HUDEP-2 (cell line): ENCODE results near the gene VANGL1.
"Not testable (repeated sequence)": the region's sequence is repeated elsewhere in the genome, so short reads cannot be mapped to it uniquely, and the experiment has no call there.

Experiments used
- DNase-seq, 76 experiments: peaks; one replicate each; lab custom pipeline; 2025; ENCODE audit not compliant: unreplicated experiment in 76 of 76; lab: John Stamatoyannopoulos, UW

VANGL1 gene

DNA sequence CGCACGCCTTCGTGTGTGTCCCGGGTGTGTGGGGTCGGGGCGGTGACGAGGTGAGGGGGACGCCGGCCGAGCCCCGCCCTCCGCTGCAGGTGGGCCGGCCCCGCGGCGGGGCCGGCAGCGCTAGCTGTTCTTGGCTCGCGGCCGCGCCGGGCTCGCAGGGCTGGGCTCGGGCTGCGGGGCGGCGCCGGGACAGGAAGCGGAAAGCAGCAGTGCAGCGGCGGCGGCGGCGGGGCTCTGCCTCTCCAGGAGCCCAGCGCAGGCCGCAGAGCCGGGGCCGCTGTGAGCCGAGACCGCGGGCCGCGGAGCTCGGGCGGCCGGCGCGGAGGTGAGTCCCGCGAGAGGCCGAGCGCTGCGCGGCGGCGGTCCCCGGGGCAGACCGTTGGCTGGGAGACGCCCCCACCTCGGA, at the start of gene VANGL1:
Gene VANGL1, plus strand, starts transcription at position 209 of the 406 bp plus-strand sequence. CDS start 9,444 bp downstream, outside the sequence.
- peak in 62 of 76 experiments; percentile 17 to 79 (median 56) for DNase-seq

DNA sequence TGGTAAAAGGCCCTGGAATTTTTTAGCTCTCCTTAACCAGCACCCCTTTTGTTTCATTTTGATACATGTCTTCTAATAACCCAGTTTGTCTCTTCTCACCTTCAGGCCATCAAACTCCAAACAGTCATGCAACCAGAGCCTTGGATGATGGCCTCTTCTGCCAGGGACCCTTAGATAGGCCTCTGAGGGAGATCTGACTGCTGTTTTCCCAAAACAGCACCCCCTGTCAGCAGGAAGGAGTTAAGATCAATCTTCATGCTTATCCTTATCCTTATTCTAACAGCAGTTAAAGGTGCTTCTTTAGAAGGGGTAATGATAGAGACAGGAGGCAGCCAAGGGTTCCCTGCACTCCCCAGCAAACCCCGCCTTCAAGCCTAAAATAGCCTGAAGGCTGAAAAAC, 49.5 kb upstream of the VANGL1 start:
- no peak for DNase-seq

GRCh38 chr1:115593365-115594259, 48.2 kb upstream of the VANGL1 start:
- DNase-seq: no peak

GRCh38 chr1:115594600-115594999, 47.2 kb upstream of the VANGL1 start:
- DNase-seq: no peak

DNA sequence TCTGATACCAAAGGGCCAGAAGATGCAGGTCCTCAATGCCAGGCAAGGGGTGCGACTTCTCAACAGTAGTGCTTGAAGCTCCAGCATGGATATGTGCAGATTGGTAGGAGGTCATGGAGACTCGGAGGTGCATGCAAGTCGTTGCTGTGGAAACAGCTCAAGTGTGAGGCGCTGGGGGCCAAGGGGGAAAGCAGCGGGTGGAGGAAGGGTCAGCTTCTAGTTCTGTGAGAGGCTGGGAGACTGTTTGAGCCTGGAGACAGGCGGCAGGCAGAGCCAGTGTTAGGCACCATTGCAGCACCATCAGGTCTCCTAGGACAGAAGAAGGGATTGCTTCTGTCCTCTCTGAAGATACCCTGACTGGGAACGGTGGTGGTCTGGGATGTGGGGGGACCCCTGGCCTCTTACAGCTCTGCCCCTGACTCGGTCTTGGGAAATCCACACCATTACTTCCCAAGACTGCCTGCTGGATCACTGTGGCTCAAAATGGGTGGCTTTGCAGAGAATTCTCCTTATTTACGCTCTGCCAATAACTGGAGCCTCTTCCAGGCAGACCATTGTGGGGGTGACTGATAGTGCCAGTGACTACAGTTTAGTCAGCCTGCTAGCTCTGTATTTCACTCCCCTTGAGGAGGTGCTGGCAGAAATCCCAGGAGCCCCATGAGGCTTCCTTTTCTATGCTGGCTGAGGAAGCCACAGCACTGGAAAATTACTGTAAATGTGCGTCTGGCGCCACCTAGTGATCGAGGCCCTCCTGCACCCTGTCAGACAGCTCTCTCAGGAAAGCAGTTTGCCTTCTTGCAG, 46.3 kb upstream of the VANGL1 start:
- DNase-seq: peak in 63 of 76 experiments; percentile 2 to 81 (median 41)

GRCh38 chr1:115596080-115596780, 45.5 kb upstream of the VANGL1 start:
- no peak for DNase-seq

DNA sequence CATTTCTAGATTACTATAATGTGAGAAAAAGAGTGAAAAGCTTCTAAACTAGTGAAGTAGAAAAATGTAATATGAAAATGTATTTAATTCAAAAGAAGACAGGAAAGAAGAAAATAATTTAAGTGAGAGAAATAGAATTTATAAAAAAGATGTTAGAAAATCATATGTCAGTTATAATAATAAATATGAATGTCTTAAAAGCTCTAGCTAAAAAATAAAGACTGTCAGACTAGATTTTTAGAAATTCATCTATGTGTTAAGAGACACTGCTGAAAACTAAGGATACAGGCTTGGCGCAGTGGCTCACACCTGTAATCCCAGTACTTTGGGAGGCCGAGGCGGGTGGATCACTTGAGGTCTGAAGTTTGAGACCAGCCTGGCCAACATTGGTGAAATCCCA, 37.3 kb upstream of the VANGL1 start:
- no peak for DNase-seq

- no peak for DNase-seq
These were observed 35.5 kb upstream of the VANGL1 start for GRCh38 chr1:115606305-115606704.

GRCh38 chr1:115609021-115609420, 32.7 kb upstream of the VANGL1 start:
- no peak for DNase-seq

DNA sequence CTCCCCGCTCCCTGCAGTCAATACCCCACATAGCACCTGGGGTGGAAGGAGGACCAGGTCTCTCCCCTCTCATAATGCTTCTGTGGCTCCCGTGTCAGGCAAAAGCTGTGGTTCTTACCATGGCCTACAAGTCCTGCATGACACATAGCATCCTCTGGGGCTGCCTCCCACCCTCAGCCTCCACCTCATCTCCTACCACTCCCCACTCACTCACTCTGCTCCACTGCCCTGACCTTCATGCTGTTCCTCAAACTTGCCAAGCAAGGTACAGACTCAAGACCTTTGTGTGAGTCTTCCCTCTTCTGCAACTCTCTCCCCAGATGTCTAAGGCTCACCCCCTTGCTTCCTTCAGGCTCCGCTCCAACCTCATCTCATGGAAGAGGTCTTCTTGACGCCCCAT, 28.0 kb upstream of the VANGL1 start:
- DNase-seq: no peak

GRCh38 chr1:115620453-115620852, 21.3 kb upstream of the VANGL1 start:
- DNase-seq: no peak

GRCh38 chr1:115620950-115621349, 20.8 kb upstream of the VANGL1 start:
- no peak for DNase-seq

GRCh38 chr1:115624859-115625258, 16.9 kb upstream of the VANGL1 start:
- peak in 1 of 76 experiments; percentile 1 for DNase-seq

DNA sequence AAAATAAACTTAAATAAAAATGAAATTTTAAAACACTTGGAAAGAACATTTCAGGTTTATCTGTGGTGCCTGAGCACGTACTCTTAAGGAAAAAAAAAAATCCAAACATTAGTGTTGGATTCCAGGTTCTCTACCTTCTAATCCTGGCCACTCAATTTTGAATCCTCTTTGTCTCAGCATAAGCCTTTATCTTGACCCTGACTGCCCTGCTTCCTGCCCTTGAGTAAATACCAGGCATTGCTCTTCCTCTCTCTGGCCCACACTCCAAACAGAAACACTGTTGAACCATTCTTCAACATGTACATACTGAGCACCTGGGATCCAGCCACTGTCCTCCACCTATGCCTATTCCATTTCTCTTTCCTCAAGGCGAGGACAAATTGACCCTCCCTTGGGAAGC, 11.4 kb upstream of the VANGL1 start:
- no peak for DNase-seq

- no peak for DNase-seq
These were observed 9.3 kb upstream of the VANGL1 start for GRCh38 chr1:115632251-115633026.

- DNase-seq: not testable (repeated sequence)
These were observed 8.2 kb upstream of the VANGL1 start for GRCh38 chr1:115633606-115634005.

DNA sequence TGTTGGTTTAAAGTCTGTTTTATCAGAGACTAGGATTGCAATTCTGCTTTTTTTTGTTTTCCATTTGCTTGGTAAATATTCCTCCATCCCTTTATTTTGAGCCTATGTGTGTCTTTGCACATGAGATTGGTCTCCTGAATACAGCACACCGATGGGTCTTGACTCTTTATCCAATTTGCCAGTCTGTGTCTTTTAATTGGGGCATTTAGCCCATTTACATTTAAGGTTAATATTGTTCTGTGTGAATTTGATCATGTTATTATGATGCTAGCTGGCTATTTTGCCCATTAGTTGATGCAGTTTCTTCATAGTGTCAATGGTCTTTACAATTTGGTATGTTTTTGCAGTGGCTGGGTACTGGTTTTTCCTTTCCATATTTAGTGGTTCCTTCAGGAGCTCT, 4.5 kb upstream of the VANGL1 start:
- DNase-seq: not testable (repeated sequence)

- no peak for DNase-seq
These were observed 1.4 kb upstream of the VANGL1 start for GRCh38 chr1:115640384-115640783.

- DNase-seq: peak in 35 of 76 experiments; percentile 4 to 66 (median 31)
These were observed 650 bp downstream of the VANGL1 start for GRCh38 chr1:115642168-115643072.
